Measurements from ENCODE around the gene GDE1. TPM values are rescaled to one million over a fixed set of nuclear protein-coding genes. Genes with fewer than 3 reads are reported as not detected.

The GDE1 gene
- total RNA-seq, 1 donor from 2014 or later, result 72.5 TPM

DNA sequence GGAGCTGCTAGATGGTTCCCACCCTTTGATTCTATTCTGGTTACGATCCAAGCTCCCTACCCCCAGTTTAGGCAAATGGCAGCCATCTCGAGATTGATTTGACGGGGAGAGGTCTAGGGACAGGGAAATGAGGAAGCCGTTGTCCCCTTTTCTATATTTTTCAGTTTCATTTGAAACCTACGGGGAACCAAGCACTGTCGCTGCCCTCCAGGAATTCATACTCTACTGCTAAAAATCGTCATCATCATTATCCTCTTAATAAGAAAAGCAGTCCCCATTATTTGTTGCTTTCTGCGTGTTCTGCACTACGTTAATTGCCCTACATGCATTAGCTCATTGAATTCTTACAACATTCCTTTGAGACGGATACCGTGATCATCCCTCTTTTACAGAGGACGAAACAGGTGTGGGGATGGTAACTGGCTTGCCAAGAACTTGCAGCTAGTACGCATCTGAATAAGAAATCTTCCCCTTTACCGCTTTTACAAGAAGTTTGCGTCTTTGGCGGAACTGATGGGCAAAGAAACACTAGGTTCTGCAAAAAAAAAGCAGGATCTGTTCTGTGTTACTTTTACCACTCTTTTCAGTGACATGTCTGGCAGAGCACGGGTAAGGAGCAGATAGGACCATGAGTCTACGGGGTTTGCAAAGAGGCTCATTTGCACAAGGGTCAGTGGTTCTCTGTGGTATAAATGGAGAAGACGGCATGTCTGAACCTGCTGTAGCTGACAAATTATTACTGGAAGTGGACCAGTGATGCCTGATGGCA is 2.9 kb upstream of the GDE1 start:
- peak; percentile 12 for DNase-seq (ENCODE audit: low read depth)

DNA sequence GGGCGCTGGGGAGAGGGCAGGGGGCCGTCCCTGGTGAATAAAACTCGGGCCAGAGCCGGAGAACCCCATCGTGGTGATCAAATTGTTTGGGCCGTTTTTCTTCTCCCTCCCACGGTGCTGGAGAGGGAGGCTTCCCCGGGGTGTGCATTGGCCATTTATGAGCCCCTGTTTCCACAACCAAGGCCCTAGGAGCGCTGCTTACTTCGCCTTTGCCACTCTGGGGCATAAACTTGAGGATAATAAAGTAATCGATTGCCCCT is 2.4 kb upstream of the GDE1 start:
- DNase-seq (ENCODE audit: low read depth), result no peak

DNA sequence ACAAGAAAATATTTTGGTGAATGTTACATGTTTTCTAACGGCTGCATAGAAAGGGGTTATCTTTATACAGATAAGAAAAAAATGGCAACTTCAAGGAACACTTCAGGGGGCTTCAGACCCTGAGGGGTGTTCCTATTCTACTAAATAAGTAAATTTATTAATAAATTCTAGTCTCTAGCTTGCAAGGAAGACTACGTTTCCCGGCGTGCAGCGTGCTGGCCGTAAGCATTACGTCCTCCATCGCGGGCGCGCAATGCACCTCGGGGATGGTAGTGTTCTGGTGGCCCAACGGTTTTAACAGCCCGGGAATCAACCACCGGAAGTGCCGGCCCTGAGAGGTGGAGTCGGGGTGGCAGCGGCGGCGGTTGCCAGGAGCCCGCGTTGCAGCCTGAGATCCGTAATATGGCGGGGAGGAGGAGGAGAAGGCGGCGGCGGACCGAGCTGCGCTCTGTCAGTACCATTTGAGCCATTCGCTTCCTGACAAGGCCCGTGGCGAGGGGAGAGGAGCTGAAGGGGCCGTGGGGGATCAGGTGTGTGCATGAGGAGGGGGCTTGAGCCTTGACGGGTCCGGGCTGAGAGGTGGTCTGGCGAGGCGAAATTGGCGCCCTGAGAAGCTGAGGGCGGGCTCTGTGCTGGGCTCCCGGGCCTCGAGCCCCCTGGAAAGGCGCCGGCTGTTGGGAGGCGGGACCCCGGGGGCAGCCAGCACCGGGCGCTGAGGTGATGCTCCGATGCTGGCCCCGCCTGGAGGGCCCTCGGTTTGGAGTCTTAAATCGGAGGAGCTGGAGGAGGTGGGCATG is 1.9 kb upstream of the GDE1 start, which contains the start of gene CCP110:
CCP110 (plus strand) TSS at position 384 of the 797 bp plus-strand sequence. CDS start 3,940 bp downstream, outside the sequence.
- DNase-seq (ENCODE audit: low read depth), result peak; percentile 97

DNA sequence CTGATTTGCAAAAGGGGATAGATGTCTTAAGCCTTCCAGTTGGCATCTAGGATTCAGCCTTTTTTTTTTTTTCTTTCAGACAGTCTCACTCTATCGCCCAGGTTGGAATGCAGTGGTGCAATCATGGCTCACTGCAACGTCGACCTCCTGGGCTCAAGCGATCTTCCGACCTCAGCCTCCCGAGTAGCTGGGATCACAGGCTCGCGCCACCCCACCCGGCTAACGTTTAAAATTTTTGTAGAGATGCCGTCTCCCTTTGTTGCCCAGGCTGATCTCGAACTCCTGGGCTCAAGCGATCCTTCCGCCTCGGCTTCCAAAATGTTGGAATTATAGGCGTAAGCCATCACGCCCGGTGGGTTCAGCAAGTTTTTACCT is 1.3 kb upstream of the GDE1 start:
- DNase-seq (ENCODE audit: low read depth), result no peak

DNA sequence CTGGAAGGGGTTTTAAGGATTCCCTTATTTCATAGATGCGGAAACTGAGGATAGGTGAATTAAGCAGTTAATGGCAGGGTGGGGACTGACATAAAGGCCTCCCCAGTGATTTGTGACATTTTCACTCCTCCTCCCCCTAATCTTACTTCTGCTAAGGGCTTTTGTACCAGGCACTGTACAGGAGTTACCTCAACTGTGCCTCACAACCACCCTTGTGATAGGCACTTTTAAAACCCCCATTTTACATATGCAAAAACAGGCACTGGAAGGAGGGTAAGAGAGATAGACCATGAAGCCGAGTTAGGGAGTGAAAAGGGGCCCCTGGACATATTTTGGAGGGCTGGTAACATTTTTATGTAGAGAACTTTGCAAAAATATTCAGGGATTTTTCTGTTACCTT is 862 bp upstream of the GDE1 start:
- DNase-seq (ENCODE audit: low read depth), result no peak

DNA sequence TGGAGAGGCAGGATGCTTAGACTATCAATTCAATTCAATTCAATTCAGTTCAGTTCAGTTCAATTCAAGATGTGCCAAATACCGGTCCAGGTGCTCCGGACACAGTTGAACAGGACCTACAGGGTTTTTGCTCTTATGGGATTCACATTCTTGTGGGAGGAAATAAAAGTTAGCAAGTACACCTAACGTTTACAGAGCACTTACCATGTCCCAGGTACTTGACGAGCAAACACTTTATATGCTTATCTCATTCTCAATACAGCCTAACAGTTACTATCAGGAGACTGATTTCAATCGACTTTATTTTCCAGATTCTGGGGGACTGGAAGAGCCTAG is 467 bp upstream of the GDE1 start:
- no peak for DNase-seq (ENCODE audit: low read depth)

DNA sequence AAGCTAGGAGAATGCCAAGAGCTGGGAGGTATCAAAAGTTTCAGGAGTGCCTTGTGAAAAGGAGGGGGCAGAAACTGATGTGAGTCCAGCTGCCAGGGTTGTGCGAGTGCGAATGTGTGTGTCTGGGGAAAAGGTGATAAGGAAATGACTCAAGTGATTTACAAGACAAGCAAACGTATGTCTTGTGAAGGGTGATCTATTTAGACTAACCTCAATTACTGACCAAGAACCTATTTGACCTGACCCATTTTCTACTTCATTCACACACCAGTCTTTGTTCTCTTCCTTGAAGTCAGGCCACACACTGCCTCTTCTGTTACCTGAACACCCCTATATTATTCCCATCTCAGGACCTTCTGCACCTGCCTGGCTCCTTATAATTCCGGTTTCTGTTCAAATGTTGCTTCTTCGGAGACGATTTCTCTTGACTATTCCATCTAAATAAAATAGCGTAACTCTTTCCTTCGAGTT is 1.0 kb downstream of the GDE1 start:
- DNase-seq (ENCODE audit: low read depth), result no peak

DNA sequence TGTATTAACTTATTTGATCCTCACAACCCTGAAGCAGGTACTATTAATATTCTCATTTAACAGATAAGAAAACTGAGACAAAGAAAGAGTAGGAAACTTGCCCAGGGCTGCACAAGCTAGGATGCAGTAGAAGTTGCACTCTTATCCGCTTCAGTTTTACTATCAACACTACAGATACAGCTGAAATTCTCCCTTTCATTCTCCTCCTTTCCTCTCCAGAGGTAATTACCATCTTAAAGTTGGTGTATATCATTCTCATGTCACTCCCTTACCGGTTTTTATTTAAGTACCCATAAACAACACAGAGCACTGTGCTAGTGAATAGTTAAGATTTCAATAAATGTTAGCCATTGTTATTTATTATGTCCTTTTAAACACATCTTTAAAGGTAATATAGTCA is 3.5 kb downstream of the GDE1 start:
- no peak for DNase-seq (ENCODE audit: low read depth)

DNA sequence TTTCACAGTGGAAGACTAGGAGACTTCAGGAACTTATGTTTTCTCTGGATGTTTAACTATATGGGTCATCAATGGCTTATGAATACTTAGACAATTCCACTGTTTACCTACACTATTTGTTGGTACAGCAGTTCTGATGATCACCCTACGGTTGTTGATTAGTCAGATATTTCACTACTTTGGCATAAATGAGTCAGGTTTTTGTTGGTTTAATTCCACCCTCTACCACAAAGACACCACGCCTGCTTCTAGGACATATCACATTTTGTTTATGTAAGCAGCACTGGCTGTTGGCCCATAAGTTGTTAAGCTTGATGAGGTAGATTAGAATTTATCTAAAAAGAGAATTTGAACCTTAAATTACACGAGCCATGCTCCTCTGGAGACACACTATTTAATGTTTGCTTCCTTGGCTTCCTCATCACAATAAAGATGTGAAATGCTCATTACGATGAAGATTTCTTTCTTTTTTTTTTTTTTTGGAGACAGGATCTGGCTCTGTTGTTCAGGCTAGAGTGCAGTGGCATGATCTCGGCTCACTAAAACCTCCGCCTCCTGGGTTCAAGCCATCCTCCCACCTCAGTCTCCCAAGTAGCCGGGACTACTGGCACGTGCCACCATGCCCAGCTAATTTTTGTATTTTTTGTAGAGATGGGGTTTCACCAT is 4.3 kb downstream of the GDE1 start:
- DNase-seq (ENCODE audit: low read depth), result no peak

DNA sequence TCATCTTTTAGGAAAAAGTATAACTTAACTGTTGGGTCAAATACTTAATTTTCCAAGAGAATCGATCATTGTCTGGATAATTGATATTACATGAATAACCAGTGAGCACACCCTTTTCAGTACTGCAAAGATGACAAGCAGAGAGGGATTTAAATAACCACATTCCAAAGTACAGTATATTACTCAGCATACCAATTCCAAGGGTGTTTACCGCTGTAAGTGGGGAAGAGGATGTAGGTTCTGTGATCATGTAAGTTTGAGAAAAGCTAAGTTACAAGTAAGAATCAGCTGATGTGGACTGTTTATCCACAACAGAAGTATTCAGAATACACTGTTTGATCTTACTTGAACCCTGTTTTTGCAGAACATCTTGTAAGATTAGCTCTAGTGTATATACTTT is 6.1 kb downstream of the GDE1 start:
- no peak for DNase-seq (ENCODE audit: low read depth)

DNA sequence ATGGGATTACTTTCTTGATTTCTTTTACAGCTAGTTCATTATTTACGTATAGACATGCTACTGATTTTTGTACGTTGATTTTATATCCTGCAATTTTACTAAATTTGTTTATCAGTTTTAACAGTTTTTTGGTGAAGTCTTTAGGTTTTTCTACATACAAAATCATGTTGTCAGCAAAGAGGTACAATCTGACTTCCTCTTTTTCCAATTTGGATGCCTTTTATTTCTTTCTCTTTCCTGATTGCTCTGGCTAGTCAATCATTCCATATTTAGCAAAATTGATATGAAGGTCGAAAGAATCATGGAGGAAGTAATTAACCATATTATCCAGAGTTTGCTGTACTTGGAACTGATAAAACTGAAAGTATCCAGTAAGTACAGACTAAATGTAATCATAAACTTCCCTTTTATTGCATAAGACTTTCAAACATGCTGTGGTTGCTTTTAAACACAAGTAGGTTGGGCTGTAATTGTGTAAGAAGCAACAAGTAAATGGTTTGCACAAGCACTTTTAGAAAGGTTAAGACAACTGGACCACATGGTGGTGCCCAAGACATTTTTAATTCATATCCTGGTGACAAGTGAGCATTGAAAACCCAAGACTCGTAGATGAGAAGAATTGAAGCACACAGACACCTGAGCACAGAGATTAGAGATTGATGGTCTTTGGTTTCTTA is 8.4 kb downstream of the GDE1 start:
- no peak for DNase-seq (ENCODE audit: low read depth)

DNA sequence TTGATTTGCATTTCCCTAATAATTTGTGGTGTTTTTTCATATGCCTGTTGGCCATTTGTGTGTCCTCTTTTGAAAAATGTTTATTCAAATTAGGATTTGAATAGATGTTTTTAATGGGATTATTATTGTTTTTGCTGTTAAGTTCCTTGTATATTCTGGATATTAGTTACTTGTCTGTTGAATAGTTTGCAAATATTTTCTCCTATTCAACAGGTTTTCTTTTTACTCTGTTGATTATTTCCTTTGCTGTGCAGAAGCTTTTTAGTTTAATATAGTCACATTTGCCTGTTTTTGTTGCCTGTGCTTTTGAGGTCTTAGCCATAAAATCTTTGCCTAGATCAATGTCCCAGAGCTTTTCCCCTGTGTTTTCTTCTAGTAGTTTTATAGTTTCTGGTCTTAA is 9.6 kb downstream of the GDE1 start:
- DNase-seq (ENCODE audit: low read depth), result no peak

DNA sequence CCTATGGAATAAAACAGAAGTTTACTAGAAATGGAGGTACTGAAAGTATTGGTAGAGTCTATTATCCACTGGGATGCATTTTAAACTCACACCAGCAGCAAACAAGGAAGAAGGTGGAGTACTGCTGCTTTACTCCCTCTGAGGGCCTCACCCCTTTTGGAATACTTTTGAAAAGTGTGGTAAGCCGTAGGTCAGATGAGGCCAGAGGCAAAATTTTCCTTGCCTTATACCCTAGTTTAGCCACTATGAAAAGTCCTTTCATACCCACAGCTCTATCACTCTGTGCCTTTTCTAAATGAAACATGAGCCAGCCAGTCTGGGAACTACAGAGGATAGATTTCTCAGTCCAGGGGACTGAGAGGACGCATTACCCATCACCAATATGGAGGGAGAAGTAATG is 14.0 kb downstream of the GDE1 start:
- DNase-seq (ENCODE audit: low read depth), result no peak

DNA sequence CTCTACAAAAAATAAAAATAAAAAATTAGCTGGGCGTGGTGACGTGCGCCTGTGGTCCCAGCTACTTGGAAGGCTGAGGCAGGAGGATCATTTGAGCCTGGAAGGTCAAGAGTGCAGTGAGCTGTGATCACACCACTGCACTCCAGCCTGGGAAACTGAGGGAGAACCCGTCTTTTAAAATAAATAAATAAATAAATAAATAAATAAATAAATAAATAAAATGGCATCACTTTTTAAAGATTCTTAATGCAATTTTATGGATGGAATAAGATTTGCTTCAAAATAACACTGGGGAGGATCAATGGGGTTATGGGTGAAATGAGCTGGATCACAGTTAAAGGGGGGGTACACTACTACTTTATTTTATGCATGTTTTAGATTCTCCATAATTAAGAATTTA is 14.9 kb downstream of the GDE1 start:
- DNase-seq (ENCODE audit: low read depth), result no peak

DNA sequence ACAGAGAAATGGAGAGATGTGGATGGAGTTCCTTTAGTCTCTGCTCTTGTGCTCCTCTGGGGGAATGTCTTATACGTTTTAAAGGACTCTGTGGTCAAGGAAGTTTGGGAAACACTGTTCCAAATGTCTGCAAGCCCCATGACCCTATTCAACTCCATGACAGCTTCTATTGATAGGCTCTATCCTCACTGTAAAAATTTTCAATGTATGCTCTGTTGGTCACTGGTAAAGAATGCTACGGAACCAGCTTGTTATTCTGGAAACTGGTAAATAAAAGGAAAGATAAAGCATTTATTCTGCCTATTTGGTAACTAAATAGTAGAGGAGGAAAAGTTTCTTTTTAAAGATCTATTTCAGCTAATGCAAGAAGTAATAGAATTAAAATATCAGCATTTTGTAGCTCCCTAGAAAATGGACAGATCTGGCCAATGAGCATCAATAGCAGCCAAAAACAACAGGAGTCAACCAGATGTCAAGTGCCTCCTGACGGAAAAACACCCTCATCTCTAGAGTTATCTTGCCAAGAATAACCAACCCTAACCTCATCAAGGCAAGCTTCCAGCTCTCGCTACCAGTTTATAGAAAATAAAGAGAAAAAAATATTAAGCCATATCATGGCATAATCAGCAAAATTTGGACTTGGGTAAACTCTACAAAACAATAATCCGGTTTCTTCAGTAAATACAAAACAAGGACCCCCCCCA is 16.1 kb downstream of the GDE1 start:
- DNase-seq (ENCODE audit: low read depth), result peak; percentile 53

DNA sequence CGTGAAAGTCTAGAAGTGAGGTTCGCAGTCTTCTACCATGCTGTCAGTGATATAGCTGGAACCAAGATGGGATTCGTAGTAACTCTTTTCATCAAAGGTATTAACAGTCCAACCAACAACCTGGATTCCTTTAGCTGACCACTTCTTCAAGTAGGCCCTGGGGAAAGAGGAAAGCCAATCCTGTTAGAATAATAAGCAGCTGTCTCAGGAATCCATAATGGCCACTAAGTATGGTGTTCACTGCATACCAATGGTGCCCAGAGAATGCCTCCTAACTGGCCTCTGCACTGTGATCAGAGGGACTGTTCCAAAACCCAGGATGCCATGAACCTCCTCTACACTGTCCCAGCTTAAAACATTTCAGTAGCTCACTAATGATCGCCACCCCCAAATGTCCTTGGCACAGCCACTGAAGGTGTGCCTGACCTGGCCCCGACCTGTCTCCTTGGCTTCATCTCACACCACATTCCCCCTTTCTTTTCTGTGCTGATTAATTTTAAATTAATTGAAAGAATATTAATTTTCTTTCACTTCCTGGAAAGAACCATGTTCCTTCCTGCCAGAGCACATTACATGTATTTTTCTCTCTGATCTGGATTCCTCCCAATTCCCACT is 18.3 kb downstream of the GDE1 start:
- peak; percentile 85 for DNase-seq (ENCODE audit: low read depth)

DNA sequence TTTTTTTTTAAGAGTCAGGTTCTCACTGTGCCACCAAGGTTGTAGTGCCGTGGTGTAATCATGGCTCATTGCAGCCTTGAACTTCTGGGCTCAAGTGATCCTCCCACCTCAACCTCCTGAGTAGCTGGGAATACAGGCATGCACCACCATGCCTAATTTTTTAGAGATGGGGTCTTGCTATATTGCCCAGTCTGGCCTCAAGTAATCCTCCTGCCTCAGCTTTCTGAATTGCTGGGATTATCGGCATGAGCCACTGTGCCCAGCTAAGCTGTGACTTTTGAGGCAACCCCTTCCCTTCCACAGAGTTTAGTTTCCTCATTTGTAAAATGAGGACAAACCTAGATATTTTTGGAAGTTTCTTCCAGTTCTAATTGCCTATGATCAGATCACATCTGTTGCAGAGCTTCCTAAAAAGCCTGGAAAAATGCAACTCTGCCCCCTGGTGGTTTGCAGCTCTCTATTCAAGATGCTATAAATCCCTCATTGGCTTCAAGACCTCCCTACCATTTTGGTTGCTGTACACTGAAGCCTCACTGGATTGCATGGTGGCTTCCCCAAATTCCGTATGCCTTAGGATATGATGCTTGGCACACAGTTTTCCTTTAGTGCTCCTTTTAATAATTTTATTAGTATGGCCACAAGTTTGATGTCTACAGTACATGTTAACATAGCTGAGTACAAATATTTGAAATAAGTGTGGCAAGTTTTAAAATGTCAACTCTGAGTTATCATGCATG is 19.3 kb downstream of the GDE1 start:
- peak; percentile 69 for DNase-seq (ENCODE audit: low read depth)

DNA sequence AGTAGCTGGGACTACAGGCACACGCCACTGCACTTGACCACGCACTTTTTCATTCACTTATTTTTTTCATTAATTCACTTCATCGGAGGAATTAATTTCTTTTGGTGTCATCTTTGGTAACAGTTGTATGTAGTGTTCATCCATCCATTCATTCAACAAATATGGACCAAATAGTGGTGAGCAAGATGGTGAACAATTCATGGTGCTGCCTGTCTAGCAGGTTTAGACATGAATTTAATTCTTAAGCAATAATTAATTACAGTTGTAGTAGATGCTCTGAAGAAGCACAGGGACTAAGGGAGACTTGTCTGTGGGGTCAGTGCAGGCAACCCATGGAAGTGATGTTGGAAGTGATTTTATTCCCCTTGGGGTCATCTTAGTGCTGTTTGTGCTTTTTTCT is 22.4 kb downstream of the GDE1 start:
- DNase-seq (ENCODE audit: low read depth), result no peak

DNA sequence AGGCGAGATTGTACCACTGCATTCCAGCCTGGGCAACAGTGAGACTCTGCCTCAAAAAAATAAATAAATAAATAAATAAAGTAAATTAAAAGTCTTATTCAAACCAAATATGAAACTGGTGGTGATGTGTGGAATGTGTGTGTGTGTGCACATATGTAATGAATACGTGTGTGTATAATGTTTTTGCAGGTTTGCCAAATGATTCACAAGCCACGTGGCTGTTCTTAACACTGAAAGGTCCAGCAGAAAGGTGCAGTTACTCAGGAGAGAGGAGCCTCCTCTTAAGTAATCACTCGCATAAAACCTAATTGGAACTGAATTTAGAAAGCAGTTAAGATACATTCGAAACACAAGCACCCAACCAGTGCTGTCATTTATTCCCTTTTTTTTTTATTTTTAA is 22.9 kb downstream of the GDE1 start:
- no peak for DNase-seq (ENCODE audit: low read depth)

DNA sequence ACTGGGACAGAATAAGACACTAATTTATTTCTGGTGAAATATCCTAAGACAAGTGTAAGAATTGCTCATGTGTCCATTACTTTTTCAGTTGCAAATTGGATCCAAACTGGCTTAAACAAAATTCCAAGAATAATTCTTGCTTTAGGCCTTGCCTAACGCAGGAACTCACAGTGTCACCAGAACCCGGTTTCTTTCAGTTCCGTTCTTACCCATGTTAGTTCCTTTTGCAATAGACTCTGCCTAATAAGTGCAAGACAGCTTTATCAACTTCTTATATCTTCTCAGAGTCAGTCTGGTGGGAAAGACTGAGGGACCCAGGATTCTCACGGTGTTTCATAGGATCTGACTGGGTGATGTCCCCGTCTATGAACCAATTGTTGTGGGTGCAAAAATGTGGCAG is 24.7 kb downstream of the GDE1 start:
- no peak for DNase-seq (ENCODE audit: low read depth)
